ENCODE results near the gene RNF166.
"Not testable (repeated sequence)": the region's sequence is repeated elsewhere in the genome, so short reads cannot be mapped to it uniquely, and the experiment has no call there.

The RNF166 gene

GRCh38 chr16:88690341-88691128 lies 15.7 kb downstream of the RNF166 start:
- DNase-seq = no peak

GRCh38 chr16:88688013-88688778 lies 18.0 kb downstream of the RNF166 start:
- no peak for DNase-seq

DNA sequence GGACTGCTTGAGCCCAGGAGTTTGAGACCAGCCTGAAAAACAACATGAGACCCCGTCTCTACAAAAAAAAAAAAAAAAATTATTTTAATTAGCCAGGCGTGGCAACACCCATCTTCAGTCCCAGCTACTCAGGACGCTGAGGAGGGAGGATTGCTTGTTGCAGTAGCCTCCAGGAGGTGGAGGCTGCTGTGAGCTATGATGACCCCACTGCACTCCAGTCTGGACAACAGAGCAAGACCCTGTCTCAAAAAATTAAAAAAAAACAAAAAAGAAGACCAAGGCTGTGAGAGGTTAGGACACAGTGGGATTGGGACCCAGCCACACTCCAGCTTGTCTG lies 18.6 kb downstream of the RNF166 start:
- no peak for DNase-seq

GRCh38 chr16:88687254-88687576 lies 19.0 kb downstream of the RNF166 start:
- no peak for DNase-seq

GRCh38 chr16:88686439-88687253 lies 19.6 kb downstream of the RNF166 start, which contains the start of gene SNAI3:
TSS of gene SNAI3 (minus strand) at chr16:88686507. CDS start at chr16:88686406, 101 bp downstream.
- DNase-seq = no peak

GRCh38 chr16:88686062-88686438 lies 20.2 kb downstream of the RNF166 start:
- no peak for DNase-seq

DNA sequence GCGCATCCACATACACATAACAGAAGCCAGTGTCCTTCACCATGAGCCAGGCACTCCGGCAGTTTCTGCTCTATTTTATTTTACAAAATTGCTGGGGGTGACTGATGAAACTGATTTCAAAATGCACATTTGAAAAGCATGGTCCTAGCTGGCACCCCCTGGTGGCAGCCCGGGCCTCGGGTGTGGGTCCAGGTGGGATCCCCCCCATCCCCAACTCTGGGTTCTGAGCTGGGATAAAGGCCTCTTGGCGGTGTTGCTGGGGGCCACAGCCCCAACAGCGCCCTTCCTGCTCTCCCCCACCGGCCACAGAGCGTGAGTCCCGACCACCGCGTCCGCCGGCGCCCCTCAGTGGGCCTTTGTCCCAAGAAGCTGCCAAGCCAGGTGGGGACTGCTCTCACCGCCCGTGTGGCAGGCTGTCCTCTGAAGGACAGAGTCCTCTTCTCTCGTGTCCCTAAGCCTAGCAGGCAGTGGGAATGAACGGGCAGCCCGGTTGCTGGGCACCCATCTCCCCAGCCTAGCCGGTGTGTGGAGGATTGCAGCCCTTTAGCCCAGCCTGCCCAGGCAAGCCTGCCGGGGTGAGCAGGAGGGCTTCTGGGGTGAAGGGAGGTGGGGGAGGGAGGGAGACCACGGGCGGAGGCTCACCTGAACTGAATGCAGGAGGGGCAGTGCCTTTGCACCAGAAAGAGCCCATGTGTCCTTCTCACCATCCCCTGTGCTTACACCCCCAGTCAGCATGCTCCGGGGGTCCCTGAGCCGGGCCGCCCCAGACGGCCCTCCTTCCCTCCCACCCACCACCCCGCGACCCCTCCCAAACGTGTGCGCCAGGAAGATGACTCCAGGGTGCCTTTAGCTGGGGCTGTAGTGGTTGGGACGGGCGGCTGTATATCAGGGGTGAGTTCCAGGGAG lies 20.8 kb downstream of the RNF166 start:
- DNase-seq = no peak

GRCh38 chr16:88684569-88685155 lies 21.5 kb downstream of the RNF166 start:
- DNase-seq = no peak

GRCh38 chr16:88681709-88682451 lies 24.3 kb downstream of the RNF166 start:
- DNase-seq = no peak

GRCh38 chr16:88681084-88681680 lies 25.0 kb downstream of the RNF166 start:
- DNase-seq = no peak

- DNase-seq = no peak
These were observed 25.6 kb downstream of the RNF166 start for GRCh38 chr16:88680554-88681083.

- DNase-seq = no peak
These were observed 27.8 kb downstream of the RNF166 start for GRCh38 chr16:88678224-88678979.

DNA sequence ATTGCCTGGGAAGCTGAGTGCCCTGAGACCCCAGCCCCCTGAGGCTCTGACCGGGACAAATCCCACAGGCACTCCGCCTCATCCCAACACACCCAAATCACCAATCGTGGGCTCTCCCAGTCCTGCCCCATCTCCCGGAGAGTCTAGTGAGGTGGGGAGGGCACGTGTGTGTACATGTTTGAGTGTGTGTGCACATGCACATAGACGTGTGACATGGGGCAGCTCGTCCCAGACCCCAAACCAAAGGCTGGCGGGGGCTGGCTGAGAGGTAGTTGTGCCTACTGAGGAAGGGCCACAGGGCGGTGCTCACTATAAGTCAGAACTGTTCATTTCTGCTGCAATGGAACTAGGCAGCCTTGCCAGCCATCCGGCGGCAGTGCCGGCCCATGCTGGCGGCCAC lies 28.5 kb downstream of the RNF166 start:
- no peak for DNase-seq

DNA sequence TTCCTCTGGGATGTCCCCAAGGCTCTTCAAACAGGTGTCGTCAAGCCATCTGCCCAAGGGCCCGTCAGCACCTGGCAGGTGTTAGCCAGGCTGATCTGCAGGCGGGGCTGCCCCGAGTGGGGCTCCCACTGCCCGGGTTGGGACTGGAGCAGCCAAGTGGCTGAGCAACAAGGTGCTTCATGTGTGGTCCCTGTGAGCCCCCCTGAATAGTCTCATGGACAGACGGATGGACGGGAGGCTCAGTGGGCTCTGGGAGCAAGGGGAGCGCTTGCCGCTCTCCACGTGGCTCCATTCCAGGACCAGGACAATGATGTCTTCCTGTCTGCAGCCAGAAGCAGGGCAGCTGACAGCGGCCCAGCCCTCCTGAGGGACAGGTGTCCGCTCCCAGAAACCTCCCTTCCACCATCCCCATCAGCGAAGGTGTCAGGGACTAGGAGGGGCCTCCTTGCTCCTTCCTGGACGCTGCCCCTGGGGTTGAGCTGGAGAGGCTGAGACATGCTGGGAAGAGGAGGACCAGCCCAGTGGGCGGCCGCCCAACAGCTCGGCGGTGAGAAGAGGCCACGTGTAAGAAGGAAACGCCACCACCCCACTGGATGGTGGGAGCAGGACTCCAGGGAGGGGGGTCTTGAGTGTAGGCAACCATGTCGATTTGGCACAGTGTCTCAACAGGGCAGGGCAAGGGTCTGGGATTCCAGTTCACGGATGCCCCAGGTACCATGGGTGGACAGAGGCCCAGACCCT lies 29.5 kb downstream of the RNF166 start:
- DNase-seq = no peak

DNA sequence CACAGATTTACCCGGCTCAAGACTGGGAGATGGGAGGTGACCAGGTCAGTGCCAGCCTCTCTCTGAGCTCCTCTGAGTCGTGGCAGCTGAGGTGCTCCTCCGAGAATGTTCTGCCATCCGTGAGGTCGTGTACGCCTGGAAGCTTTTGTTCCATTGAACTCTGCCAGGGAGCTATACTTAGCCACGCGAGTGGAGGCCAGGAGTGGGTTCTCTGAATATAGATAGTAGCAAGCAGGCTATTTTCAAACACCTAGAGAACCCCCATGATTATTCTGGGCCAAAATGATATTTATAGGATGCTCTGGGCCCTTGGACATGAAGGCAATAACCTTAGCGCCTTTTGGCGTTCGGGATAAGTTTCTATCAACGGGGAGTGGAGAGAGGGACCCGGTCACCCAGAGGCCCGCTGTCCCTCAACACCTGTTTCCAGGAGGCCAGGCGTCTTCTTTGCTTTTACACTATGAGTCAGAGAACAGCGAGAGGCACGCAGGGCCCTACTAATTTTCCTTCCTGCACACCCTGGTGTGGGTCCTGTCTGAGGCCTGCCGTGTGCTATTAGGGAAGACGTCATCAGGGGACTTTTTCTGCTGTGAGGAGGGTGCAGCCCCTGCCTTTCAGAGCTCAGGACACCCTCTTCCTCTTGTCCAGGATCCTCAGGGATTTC lies 32.4 kb downstream of the RNF166 start:
- DNase-seq = no peak

- no peak for DNase-seq
These were observed 33.4 kb downstream of the RNF166 start for GRCh38 chr16:88672776-88673175.

- no peak for DNase-seq
These were observed 34.4 kb downstream of the RNF166 start for GRCh38 chr16:88671806-88672205.

- DNase-seq = no peak
These were observed 36.2 kb downstream of the RNF166 start for GRCh38 chr16:88669980-88670379.

- DNase-seq = not testable (repeated sequence)
These were observed 36.7 kb downstream of the RNF166 start for GRCh38 chr16:88669493-88669892.
